BLaER1 treated with 17β-estradiol and CSF1 and Interleukin-3, amounts not matched to agents 10 nM and 100 nM (cell line): ENCODE data around the gene GSK3A.

ENCODE experiments used
- H3K27ac ChIP-seq, 11 experiments: shearing (Covaris generic); formaldehyde crosslinking; 2 replicates each; pipeline ENCODE4 v1.8.1; 2022
- H3K27me3 ChIP-seq, 11 experiments: shearing (Covaris generic); formaldehyde crosslinking; 2 replicates each; pipeline ENCODE4 v1.8.1; 2022
- H3K36me3 ChIP-seq, 11 experiments: shearing (Covaris generic); formaldehyde crosslinking; 2 replicates each; pipeline ENCODE4 v1.8.1; 2022
- H3K4me1 ChIP-seq, 10 experiments: shearing (Covaris generic); formaldehyde crosslinking; 2 replicates each; pipeline ENCODE4 v1.8.1; 2022
- H3K4me2 ChIP-seq, 11 experiments: shearing (Covaris generic); formaldehyde crosslinking; 2 replicates each; pipeline ENCODE4 v1.8.1; 2022
- H3K4me3 ChIP-seq, 10 experiments: shearing (Covaris generic); formaldehyde crosslinking; 2 replicates each; pipeline ENCODE4 v1.8.1; 2022
- H3K9ac ChIP-seq, 11 experiments: shearing (Covaris generic); formaldehyde crosslinking; 2 replicates each; pipeline ENCODE4 v1.8.1; 2022
- H3K9me3 ChIP-seq, 11 experiments: shearing (Covaris generic); formaldehyde crosslinking; replicated peaks in 1 of 11; 2 replicates each; pipeline ENCODE4 v1.8.1; 2022
- H4K20me1 ChIP-seq, 11 experiments: shearing (Covaris generic); formaldehyde crosslinking; 2 replicates each; pipeline ENCODE4 v1.8.1; 2022
- Cebpa-rat ChIP-seq, 11 experiments: shearing (Covaris generic); IDR thresholded peaks; 2 replicates each; pipeline ENCODE4 v1.8.1; 2022

GSK3A gene

GRCh38 chr19:42250666-42251531 lies 8.5 kb upstream of the GSK3A start:
- Histone ChIP-seq H3K9me3 (no peaks in the 10 kb centered on the region), H3K4me1 (peaks cover 51 to 64% (median 54%) of the 10 kb centered on the region in 10 experiments), H3K9ac (peak overlapping the region; percentile 47 to 96 (median 70)), H4K20me1 (peaks cover 34 to 69% (median 48%) of the 10 kb centered on the region in 11 experiments; a peak in 21 of 22 replicates), H3K4me2 (peak overlapping the region; percentile 95 to 100 (median 100)), H3K27me3 (no peaks in the 10 kb centered on the region), H3K4me3 (peak overlapping the region in 8 of 10 experiments; percentile 42 to 99 (median 98); a peak in 16 of 20 replicates), H3K27ac (peak overlapping the region in 10 of 11 experiments; percentile 47 to 76 (median 68); a peak in 20 of 22 replicates), H3K36me3 (peaks cover 22 to 38% (median 29%) of the 10 kb centered on the region in 11 experiments; a peak in 21 of 22 replicates)
- no peak for TF ChIP-seq Cebpa-rat (IDR thresholded peaks at IDR 0.05)

- H3K36me3 ChIP-seq, result peaks cover 22 to 38% (median 29%) of the 10 kb centered on the region in 11 experiments; a peak in 21 of 22 replicates
- H3K4me1 ChIP-seq, result peaks cover 51 to 71% (median 61%) of the 10 kb centered on the region in 10 experiments
Measured at GRCh38 chr19:42250183-42250665, 7.8 kb upstream of the GSK3A start.

GRCh38 chr19:42249769-42250168 lies 7.4 kb upstream of the GSK3A start:
- peak overlapping the region in 9 of 11 experiments; percentile 15 to 75 (median 66); a peak in 10 of 22 replicates for H3K9ac ChIP-seq
- no peak for TF ChIP-seq Cebpa-rat (IDR thresholded peaks at IDR 0.05)
- H3K4me1 ChIP-seq, result peaks cover 55 to 75% (median 65%) of the 10 kb centered on the region in 10 experiments
- no peaks in the 10 kb centered on the region for H3K9me3 ChIP-seq
- H3K4me3 ChIP-seq, result no peak overlapping the region
- H4K20me1 ChIP-seq, result peaks cover 34 to 73% (median 48%) of the 10 kb centered on the region in 11 experiments; a peak in 21 of 22 replicates
- peak overlapping the region in 9 of 11 experiments; percentile 47 to 76 (median 69); a peak in 17 of 22 replicates for H3K27ac ChIP-seq
- peak overlapping the region in 9 of 11 experiments; percentile 84 to 100 (median 98); a peak in 13 of 22 replicates for H3K4me2 ChIP-seq
- H3K27me3 ChIP-seq, result no peaks in the 10 kb centered on the region
- H3K36me3 ChIP-seq, result peaks cover 22 to 38% (median 29%) of the 10 kb centered on the region in 11 experiments; a peak in 21 of 22 replicates

More at GRCh38 chr19:42250183-42250665, 7.8 kb upstream of the GSK3A start:
- Histone ChIP-seq H3K9ac (peak overlapping the region; percentile 47 to 75 (median 66); a peak in 21 of 22 replicates), H3K4me3 (peak overlapping the region in 8 of 10 experiments; percentile 35 to 96 (median 48); a peak in 10 of 20 replicates), H3K4me2 (peak overlapping the region; percentile 84 to 100 (median 98)), H3K27ac (peak overlapping the region in 10 of 11 experiments; percentile 47 to 76 (median 68); a peak in 19 of 22 replicates), H3K9me3 (no peaks in the 10 kb centered on the region), H4K20me1 (peaks cover 34 to 72% (median 48%) of the 10 kb centered on the region in 11 experiments; a peak in 21 of 22 replicates), H3K27me3 (no peaks in the 10 kb centered on the region)
- no peak for TF ChIP-seq Cebpa-rat (IDR thresholded peaks at IDR 0.05)

- Histone ChIP-seq H3K9me3 (no peaks in the 10 kb centered on the region), H3K4me3 (no peak overlapping the region), H3K4me1 (peaks cover 55 to 76% (median 65%) of the 10 kb centered on the region in 10 experiments), H3K36me3 (peaks cover 22 to 38% (median 29%) of the 10 kb centered on the region in 11 experiments; a peak in 21 of 22 replicates), H3K27me3 (no peaks in the 10 kb centered on the region), H3K4me2 (peak overlapping the region in 2 of 11 experiments; percentile 6 to 95; a peak in 1 of 22 replicates), H4K20me1 (peaks cover 34 to 73% (median 48%) of the 10 kb centered on the region in 11 experiments; a peak in 21 of 22 replicates), H3K9ac (peak overlapping the region in 4 of 11 experiments; percentile 10 to 75 (median 54); a peak in 6 of 22 replicates), H3K27ac (peak overlapping the region in 4 of 11 experiments; percentile 23 to 75 (median 69); a peak in 6 of 22 replicates)
- no peak for TF ChIP-seq Cebpa-rat (IDR thresholded peaks at IDR 0.05)
Measured at GRCh38 chr19:42249149-42249750, 6.8 kb upstream of the GSK3A start.

GRCh38 chr19:42248270-42249148 lies 6.1 kb upstream of the GSK3A start:
- Histone ChIP-seq H3K36me3 (peaks cover 22 to 38% (median 29%) of the 10 kb centered on the region in 11 experiments; a peak in 21 of 22 replicates), H3K27ac (peak overlapping the region in 3 of 11 experiments; percentile 68 to 75 (median 70); a peak in 5 of 22 replicates), H4K20me1 (peaks cover 34 to 73% (median 48%) of the 10 kb centered on the region in 11 experiments; a peak in 21 of 22 replicates), H3K4me3 (no peak overlapping the region), H3K4me2 (peak overlapping the region in 1 of 11 experiments; percentile 95; a peak in 1 of 22 replicates), H3K27me3 (no peaks in the 10 kb centered on the region), H3K4me1 (peaks cover 63 to 83% (median 70%) of the 10 kb centered on the region in 10 experiments), H3K9ac (peak overlapping the region in 4 of 11 experiments; percentile 10 to 75 (median 54); a peak in 4 of 22 replicates), H3K9me3 (no peaks in the 10 kb centered on the region)
- TF ChIP-seq Cebpa-rat (IDR thresholded peaks at IDR 0.05), result no peak

GRCh38 chr19:42247640-42248199 lies 5.3 kb upstream of the GSK3A start:
- no peak overlapping the region for H3K27ac ChIP-seq
- no peak overlapping the region for H3K4me3 ChIP-seq
- TF ChIP-seq Cebpa-rat (IDR thresholded peaks at IDR 0.05), result no peak
- no peaks in the 10 kb centered on the region for H3K27me3 ChIP-seq
- H3K9me3 ChIP-seq, result no peaks in the 10 kb centered on the region
- no peak overlapping the region for H3K4me2 ChIP-seq
- peaks cover 61 to 80% (median 68%) of the 10 kb centered on the region in 10 experiments for H3K4me1 ChIP-seq
- peak overlapping the region in 1 of 11 experiments; percentile 47; a peak in 1 of 22 replicates for H3K9ac ChIP-seq
- H4K20me1 ChIP-seq, result peaks cover 31 to 70% (median 47%) of the 10 kb centered on the region in 11 experiments; a peak in 21 of 22 replicates
- H3K36me3 ChIP-seq, result peaks cover 22 to 38% (median 29%) of the 10 kb centered on the region in 11 experiments; a peak in 21 of 22 replicates
